NB4 (cell line): ENCODE data around the gene CLOCK.

Experiments used
- CTCF ChIP-seq: IDR thresholded peaks from one replicate; pipeline ENCODE4 v1.5.1; 2012; ENCODE audit warnings: low read depth, low read length
- MYC ChIP-seq: IDR thresholded peaks from 2 replicates; pipeline ENCODE4 v1.6.1; 2011; ENCODE audit warnings: low read depth, low read length
- POLR2A ChIP-seq: IDR thresholded peaks from 2 replicates; pipeline ENCODE4 v1.6.1; 2011; ENCODE audit warnings: mild to moderate bottlenecking; ENCODE audit not compliant: insufficient read length; ENCODE audit errors: extremely low read depth

DNA sequence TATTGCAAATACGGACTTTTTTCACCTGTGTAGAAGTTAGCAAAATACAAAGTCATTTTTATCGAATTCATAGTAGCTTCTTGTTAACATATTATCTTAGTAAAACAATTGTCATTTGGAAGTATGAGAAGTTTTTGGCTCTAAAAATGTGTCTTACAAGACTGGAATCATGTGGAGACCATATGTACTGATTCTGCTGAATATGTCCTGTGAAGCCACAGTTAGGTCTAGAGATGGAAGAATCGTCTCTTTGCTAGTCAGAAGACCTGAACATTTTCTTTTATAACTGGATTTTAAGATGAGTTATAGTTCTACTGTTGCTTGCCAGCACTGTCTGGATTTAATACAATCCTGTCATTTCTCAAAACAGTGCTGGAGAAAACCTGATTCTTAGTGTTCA is 121.9 kb downstream of the CLOCK start:
- TF ChIP-seq CTCF (no peak), POLR2A (no peak), MYC (no peak)
